Measurements from ENCODE around the gene FBXO33.

The FBXO33 gene

GRCh38 chr14:39431416-39432178 lies 636 bp downstream of the FBXO33 start:
- Histone ChIP-seq H3K27me3 (replicated peaks; ENCODE audit: control insufficient read depth, insufficient read depth, low read length, poor library complexity, severe bottlenecking) (no peaks in the 10 kb centered on the region), H3K36me3 (ENCODE audit: control insufficient read depth, insufficient read depth, low read length) (no peaks in the 10 kb centered on the region), H3K4me3 (ENCODE audit: insufficient read depth, low read depth, low read length, poor library complexity, severe bottlenecking) (peak overlapping the region; percentile 99), H3K27ac (ENCODE audit: insufficient read depth, low read length, poor library complexity, severe bottlenecking) (peak overlapping the region; percentile 100), H3K9me3 (ENCODE audit: control insufficient read depth, low read length) (no peaks in the 10 kb centered on the region), H3K4me1 (ENCODE audit: control insufficient read depth, insufficient read depth, low read length, poor library complexity, severe bottlenecking) (peaks cover 27% of the 10 kb centered on the region)
- DNase-seq = peak; percentile 7 to 29 (median 23)

DNA sequence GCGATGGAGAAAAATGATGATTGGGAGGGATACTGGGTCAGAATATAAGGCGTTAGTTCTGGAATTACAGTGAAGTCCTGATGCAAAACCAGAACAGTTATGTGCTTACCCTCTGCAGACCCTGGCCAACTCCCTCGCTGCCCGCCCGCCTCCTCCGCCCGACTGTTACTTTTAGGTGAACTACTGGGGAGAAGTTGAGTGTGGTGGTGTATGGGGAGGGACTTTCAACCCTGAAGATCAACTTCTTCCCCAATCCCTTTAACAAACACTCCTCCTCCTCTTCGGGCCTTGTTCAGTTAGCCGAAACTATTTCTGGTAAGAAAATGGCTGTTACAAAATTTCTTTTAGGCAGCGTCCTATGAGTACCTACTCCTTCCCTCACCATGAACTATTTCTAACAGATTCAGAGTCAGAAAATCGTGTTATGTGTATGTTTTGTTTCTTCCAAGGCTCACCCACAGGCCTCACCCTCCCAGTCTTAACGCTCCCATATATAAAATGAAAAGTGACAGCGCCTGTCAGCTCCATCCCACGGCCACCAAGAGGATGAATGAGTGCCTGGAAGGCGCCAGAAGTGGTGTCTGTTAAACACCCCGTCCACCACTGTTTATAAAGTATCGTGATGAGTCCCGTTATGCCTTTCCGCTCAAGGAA lies 1.3 kb downstream of the FBXO33 start:
- Histone ChIP-seq H3K27ac (ENCODE audit: insufficient read depth, low read length, poor library complexity, severe bottlenecking) (peak overlapping the region; percentile 100), H3K4me1 (ENCODE audit: control insufficient read depth, insufficient read depth, low read length, poor library complexity, severe bottlenecking) (peaks cover 27% of the 10 kb centered on the region)

DNA sequence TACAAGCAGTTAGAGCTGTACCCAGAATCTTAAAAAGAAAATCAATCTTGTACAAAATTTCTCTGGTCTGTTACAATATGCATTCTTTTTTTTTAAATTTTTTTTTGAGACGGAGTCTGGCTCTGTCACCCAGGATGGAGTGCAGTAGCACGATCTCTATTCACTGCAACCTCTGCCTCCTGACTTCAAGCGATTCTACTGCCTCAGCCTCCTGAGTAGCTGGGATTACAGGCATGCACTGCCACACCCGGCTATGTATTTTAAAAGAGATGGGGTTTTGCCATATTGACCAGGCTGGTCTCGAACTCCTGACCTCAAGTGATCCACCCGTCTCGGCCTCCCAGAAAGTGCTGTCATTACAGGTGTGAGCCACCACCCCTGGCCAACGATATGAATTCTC lies 4.1 kb downstream of the FBXO33 start:
- no peak overlapping the region for H3K4me3 ChIP-seq (ENCODE audit: insufficient read depth, low read depth, low read length, poor library complexity, severe bottlenecking)
- H3K9me3 ChIP-seq (ENCODE audit: control insufficient read depth, low read length) = no peaks in the 10 kb centered on the region
- H3K4me1 ChIP-seq (ENCODE audit: control insufficient read depth, insufficient read depth, low read length, poor library complexity, severe bottlenecking) = peaks cover 23% of the 10 kb centered on the region
- no peaks in the 10 kb centered on the region for H3K36me3 ChIP-seq (ENCODE audit: control insufficient read depth, insufficient read depth, low read length)
- no peaks in the 10 kb centered on the region for H3K27me3 ChIP-seq (replicated peaks; ENCODE audit: control insufficient read depth, insufficient read depth, low read length, poor library complexity, severe bottlenecking)
- DNase-seq = no peak
- H3K27ac ChIP-seq (ENCODE audit: insufficient read depth, low read length, poor library complexity, severe bottlenecking) = no peak overlapping the region

More for the DNA sequence above, 1.3 kb downstream of the FBXO33 start:
- Histone ChIP-seq H3K9me3 (ENCODE audit: control insufficient read depth, low read length) (no peaks in the 10 kb centered on the region), H3K36me3 (ENCODE audit: control insufficient read depth, insufficient read depth, low read length) (no peaks in the 10 kb centered on the region), H3K4me3 (ENCODE audit: insufficient read depth, low read depth, low read length, poor library complexity, severe bottlenecking) (peak overlapping the region; percentile 99), H3K27me3 (replicated peaks; ENCODE audit: control insufficient read depth, insufficient read depth, low read length, poor library complexity, severe bottlenecking) (no peaks in the 10 kb centered on the region)
- peak in 1 of 3 donors; percentile 1 for DNase-seq

DNA sequence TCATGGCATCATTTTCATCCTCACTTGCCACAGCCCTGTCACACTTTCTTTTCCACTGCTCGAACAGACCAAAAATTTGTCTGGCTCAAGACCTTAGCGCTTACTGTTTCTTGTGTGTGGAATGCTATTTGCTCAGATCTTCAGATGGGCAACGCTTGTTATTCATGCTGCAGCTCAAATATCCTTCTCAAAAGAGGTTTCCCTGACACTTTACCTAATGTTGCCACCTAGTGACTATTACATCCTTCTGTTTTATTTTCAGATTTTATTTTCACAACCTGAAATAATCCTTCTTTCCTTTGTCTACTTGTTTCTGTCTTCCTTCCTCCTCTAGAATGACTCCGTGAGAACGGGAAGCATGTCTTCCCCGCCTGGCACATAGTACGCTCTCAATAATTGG lies 5.6 kb downstream of the FBXO33 start:
- no peak for DNase-seq
- Histone ChIP-seq H3K9me3 (ENCODE audit: control insufficient read depth, low read length) (no peaks in the 10 kb centered on the region), H3K27me3 (replicated peaks; ENCODE audit: control insufficient read depth, insufficient read depth, low read length, poor library complexity, severe bottlenecking) (no peaks in the 10 kb centered on the region), H3K27ac (ENCODE audit: insufficient read depth, low read length, poor library complexity, severe bottlenecking) (no peak overlapping the region), H3K36me3 (ENCODE audit: control insufficient read depth, insufficient read depth, low read length) (no peaks in the 10 kb centered on the region), H3K4me3 (ENCODE audit: insufficient read depth, low read depth, low read length, poor library complexity, severe bottlenecking) (no peak overlapping the region), H3K4me1 (ENCODE audit: control insufficient read depth, insufficient read depth, low read length, poor library complexity, severe bottlenecking) (peaks cover 23% of the 10 kb centered on the region)

GRCh38 chr14:39425947-39426346 lies 6.3 kb downstream of the FBXO33 start:
- no peak for DNase-seq
- H3K27ac ChIP-seq (ENCODE audit: insufficient read depth, low read length, poor library complexity, severe bottlenecking) = no peak overlapping the region
- H3K9me3 ChIP-seq (ENCODE audit: control insufficient read depth, low read length) = no peaks in the 10 kb centered on the region
- H3K27me3 ChIP-seq (replicated peaks; ENCODE audit: control insufficient read depth, insufficient read depth, low read length, poor library complexity, severe bottlenecking) = no peaks in the 10 kb centered on the region
- H3K4me1 ChIP-seq (ENCODE audit: control insufficient read depth, insufficient read depth, low read length, poor library complexity, severe bottlenecking) = peaks cover 23% of the 10 kb centered on the region
- no peaks in the 10 kb centered on the region for H3K36me3 ChIP-seq (ENCODE audit: control insufficient read depth, insufficient read depth, low read length)
- H3K4me3 ChIP-seq (ENCODE audit: insufficient read depth, low read depth, low read length, poor library complexity, severe bottlenecking) = no peak overlapping the region

DNA sequence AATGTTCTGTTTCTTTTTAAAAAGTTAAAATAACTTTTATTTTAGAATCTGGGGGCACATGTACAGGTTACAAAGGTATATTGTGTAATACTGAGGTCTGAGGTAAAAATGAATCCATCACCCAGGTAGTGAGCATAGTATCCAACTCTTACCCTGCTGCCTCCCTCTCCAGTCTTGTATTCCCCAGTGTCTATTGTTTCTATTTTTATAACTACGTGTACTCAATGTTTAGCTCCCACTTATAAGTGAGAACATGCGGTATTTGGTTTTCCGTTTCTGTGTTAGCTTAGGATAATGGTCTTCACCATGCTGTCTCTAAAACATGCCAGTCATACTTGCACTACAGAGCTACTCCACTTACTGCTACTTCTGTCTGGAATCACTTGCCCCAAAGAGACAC lies 8.4 kb downstream of the FBXO33 start:
- Histone ChIP-seq H3K4me3 (ENCODE audit: insufficient read depth, low read depth, low read length, poor library complexity, severe bottlenecking) (no peak overlapping the region), H3K27ac (ENCODE audit: insufficient read depth, low read length, poor library complexity, severe bottlenecking) (no peak overlapping the region), H3K9me3 (ENCODE audit: control insufficient read depth, low read length) (no peaks in the 10 kb centered on the region), H3K36me3 (ENCODE audit: control insufficient read depth, insufficient read depth, low read length) (no peaks in the 10 kb centered on the region), H3K27me3 (replicated peaks; ENCODE audit: control insufficient read depth, insufficient read depth, low read length, poor library complexity, severe bottlenecking) (no peaks in the 10 kb centered on the region), H3K4me1 (ENCODE audit: control insufficient read depth, insufficient read depth, low read length, poor library complexity, severe bottlenecking) (peaks cover 7% of the 10 kb centered on the region)
- no peak for DNase-seq

GRCh38 chr14:39422243-39422642 lies 10.0 kb downstream of the FBXO33 start:
- Histone ChIP-seq H3K36me3 (ENCODE audit: control insufficient read depth, insufficient read depth, low read length) (no peaks in the 10 kb centered on the region), H3K9me3 (ENCODE audit: control insufficient read depth, low read length) (peaks cover under 1% of the 10 kb centered on the region), H3K4me3 (ENCODE audit: insufficient read depth, low read depth, low read length, poor library complexity, severe bottlenecking) (no peak overlapping the region), H3K27me3 (replicated peaks; ENCODE audit: control insufficient read depth, insufficient read depth, low read length, poor library complexity, severe bottlenecking) (no peaks in the 10 kb centered on the region), H3K27ac (ENCODE audit: insufficient read depth, low read length, poor library complexity, severe bottlenecking) (no peak overlapping the region), H3K4me1 (ENCODE audit: control insufficient read depth, insufficient read depth, low read length, poor library complexity, severe bottlenecking) (no peaks in the 10 kb centered on the region)
- no peak for DNase-seq

DNA sequence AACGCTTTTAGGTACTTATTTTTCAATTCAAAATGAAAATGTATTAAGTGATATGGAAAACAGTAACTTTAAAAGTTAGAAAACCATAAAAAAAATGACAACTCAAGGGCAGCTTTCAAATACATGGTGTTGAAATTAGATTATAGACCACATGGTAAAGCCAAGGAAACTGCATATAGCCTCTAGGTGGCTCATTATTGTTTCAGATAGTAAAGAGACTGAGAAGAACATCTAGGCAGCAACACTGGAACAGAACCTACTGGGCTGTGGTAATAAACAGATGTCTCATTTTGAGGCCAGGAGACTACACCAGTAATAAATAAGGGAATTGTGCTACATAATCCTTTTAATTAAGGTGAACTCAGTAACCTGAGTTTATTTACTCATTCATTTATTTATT lies 13.0 kb downstream of the FBXO33 start:
- H3K27ac ChIP-seq (ENCODE audit: insufficient read depth, low read length, poor library complexity, severe bottlenecking) = no peak overlapping the region
- no peak overlapping the region for H3K4me3 ChIP-seq (ENCODE audit: insufficient read depth, low read depth, low read length, poor library complexity, severe bottlenecking)
- no peaks in the 10 kb centered on the region for H3K4me1 ChIP-seq (ENCODE audit: control insufficient read depth, insufficient read depth, low read length, poor library complexity, severe bottlenecking)
- H3K36me3 ChIP-seq (ENCODE audit: control insufficient read depth, insufficient read depth, low read length) = peaks cover 7% of the 10 kb centered on the region
- no peak for DNase-seq
- H3K27me3 ChIP-seq (replicated peaks; ENCODE audit: control insufficient read depth, insufficient read depth, low read length, poor library complexity, severe bottlenecking) = no peaks in the 10 kb centered on the region
- peaks cover 14% of the 10 kb centered on the region for H3K9me3 ChIP-seq (ENCODE audit: control insufficient read depth, low read length)

GRCh38 chr14:39417014-39417413 lies 15.2 kb downstream of the FBXO33 start:
- no peak overlapping the region for H3K4me3 ChIP-seq (ENCODE audit: insufficient read depth, low read depth, low read length, poor library complexity, severe bottlenecking)
- H3K4me1 ChIP-seq (ENCODE audit: control insufficient read depth, insufficient read depth, low read length, poor library complexity, severe bottlenecking) = no peaks in the 10 kb centered on the region
- DNase-seq = no peak
- H3K27ac ChIP-seq (ENCODE audit: insufficient read depth, low read length, poor library complexity, severe bottlenecking) = no peak overlapping the region
- H3K27me3 ChIP-seq (replicated peaks; ENCODE audit: control insufficient read depth, insufficient read depth, low read length, poor library complexity, severe bottlenecking) = no peaks in the 10 kb centered on the region
- peaks cover 14% of the 10 kb centered on the region for H3K9me3 ChIP-seq (ENCODE audit: control insufficient read depth, low read length)
- H3K36me3 ChIP-seq (ENCODE audit: control insufficient read depth, insufficient read depth, low read length) = peaks cover 7% of the 10 kb centered on the region

GRCh38 chr14:39416072-39416471 lies 16.2 kb downstream of the FBXO33 start:
- no peaks in the 10 kb centered on the region for H3K27me3 ChIP-seq (replicated peaks; ENCODE audit: control insufficient read depth, insufficient read depth, low read length, poor library complexity, severe bottlenecking)
- peaks cover 14% of the 10 kb centered on the region for H3K9me3 ChIP-seq (ENCODE audit: control insufficient read depth, low read length)
- no peak overlapping the region for H3K4me3 ChIP-seq (ENCODE audit: insufficient read depth, low read depth, low read length, poor library complexity, severe bottlenecking)
- peaks cover 7% of the 10 kb centered on the region for H3K36me3 ChIP-seq (ENCODE audit: control insufficient read depth, insufficient read depth, low read length)
- H3K27ac ChIP-seq (ENCODE audit: insufficient read depth, low read length, poor library complexity, severe bottlenecking) = no peak overlapping the region
- no peak for DNase-seq
- no peaks in the 10 kb centered on the region for H3K4me1 ChIP-seq (ENCODE audit: control insufficient read depth, insufficient read depth, low read length, poor library complexity, severe bottlenecking)

Measured in effector memory CD4-positive, alpha-beta T cell (primary cell).